ENCODE data around the gene STK25.

STK25 gene

DNA sequence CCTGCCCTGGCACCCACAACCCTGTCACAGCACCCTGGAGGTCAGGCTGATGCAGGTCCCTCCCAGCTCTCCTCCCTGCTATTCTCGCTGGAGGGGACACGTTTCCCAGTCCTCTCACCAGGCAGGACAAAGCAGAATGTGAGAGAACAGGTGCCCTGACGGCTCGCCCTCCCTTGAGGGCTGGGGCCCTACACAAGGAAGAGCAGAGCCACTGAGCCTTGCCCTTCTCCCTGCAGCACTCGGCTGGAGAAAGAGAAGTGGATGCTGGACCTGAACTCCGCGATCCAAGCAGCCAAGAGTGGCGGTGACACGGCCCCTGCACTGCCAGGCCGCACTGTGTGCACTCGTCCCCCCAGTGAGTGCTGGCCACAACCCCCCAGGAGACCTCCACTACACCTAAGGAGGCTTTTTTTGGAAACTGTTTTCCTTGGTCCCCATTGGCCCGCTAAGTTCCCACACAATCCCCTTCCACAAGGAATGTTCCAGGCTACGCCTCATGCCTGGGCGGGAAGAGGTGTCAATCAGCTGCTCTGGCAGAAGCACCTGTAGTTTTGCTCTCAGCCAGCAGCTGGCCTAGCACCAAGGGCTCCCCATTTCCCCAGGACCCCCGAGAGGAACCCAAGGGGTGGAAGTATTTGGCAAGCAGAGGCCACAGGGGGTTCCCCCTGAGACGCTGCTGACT is 17.4 kb downstream of the STK25 start:
- Histone ChIP-seq H3K27ac (ENCODE audit: low read depth, low read length) (no peak overlapping the region), H3K9me2 (replicated peaks; ENCODE audit: insufficient read depth, low read length) (no peaks in the 10 kb centered on the region), H4K20me1 (ENCODE audit: low read depth, low read length) (no peaks in the 10 kb centered on the region), H3K4me3 (ENCODE audit: insufficient read depth, low read length, poor library complexity, severe bottlenecking) (no peak overlapping the region), H2AFZ (ENCODE audit: low read depth, low read length, severe bottlenecking) (no peak overlapping the region), H3K4me2 (ENCODE audit: low read depth, low read length, poor library complexity, severe bottlenecking) (no peak overlapping the region), H3K79me2 (ENCODE audit: insufficient read depth, low read length) (no peaks in the 10 kb centered on the region), H3K9ac (ENCODE audit: low read length) (no peak overlapping the region), H3K27me3 (ENCODE audit: low read length) (no peaks in the 10 kb centered on the region), H3K36me3 (ENCODE audit: low read length) (no peaks in the 10 kb centered on the region), H3K9me3 (ENCODE audit: insufficient read depth, low read length) (no peaks in the 10 kb centered on the region), H3F3A (ENCODE audit: insufficient read depth) (no peaks in the 10 kb centered on the region)
- TF ChIP-seq EZH2phosphoT487 (conservative IDR thresholded peaks at IDR 0.05; ENCODE audit: low read length) (no peak), CTCF (IDR thresholded peaks at IDR 0.05; ENCODE audit: insufficient read depth, low read length, poor library complexity, severe bottlenecking) (no peak)

GRCh38 chr2:241489733-241490680 is 18.4 kb downstream of the STK25 start:
- Histone ChIP-seq H3K9me3 (ENCODE audit: insufficient read depth, low read length) (no peaks in the 10 kb centered on the region), H3K27ac (ENCODE audit: low read depth, low read length) (no peak overlapping the region), H3K4me2 (ENCODE audit: low read depth, low read length, poor library complexity, severe bottlenecking) (no peak overlapping the region), H3K9ac (ENCODE audit: low read length) (no peak overlapping the region), H3K36me3 (ENCODE audit: low read length) (no peaks in the 10 kb centered on the region), H2AFZ (ENCODE audit: low read depth, low read length, severe bottlenecking) (no peak overlapping the region), H3K4me3 (ENCODE audit: insufficient read depth, low read length, poor library complexity, severe bottlenecking) (no peak overlapping the region), H3K9me2 (replicated peaks; ENCODE audit: insufficient read depth, low read length) (no peaks in the 10 kb centered on the region), H3K79me2 (ENCODE audit: insufficient read depth, low read length) (no peaks in the 10 kb centered on the region), H3F3A (ENCODE audit: insufficient read depth) (no peaks in the 10 kb centered on the region), H3K27me3 (ENCODE audit: low read length) (no peaks in the 10 kb centered on the region), H4K20me1 (ENCODE audit: low read depth, low read length) (no peaks in the 10 kb centered on the region)
- no peak for TF ChIP-seq CTCF (IDR thresholded peaks at IDR 0.05; ENCODE audit: insufficient read depth, low read length, poor library complexity, severe bottlenecking)
- TF ChIP-seq EZH2phosphoT487 (conservative IDR thresholded peaks at IDR 0.05; ENCODE audit: low read length), result no peak

- no peaks in the 10 kb centered on the region for H3F3A ChIP-seq (ENCODE audit: insufficient read depth)
Measured at GRCh38 chr2:241489088-241489487, 19.3 kb downstream of the STK25 start.

More at GRCh38 chr2:241489088-241489487, 19.3 kb downstream of the STK25 start:
- no peaks in the 10 kb centered on the region for H4K20me1 ChIP-seq (ENCODE audit: low read depth, low read length)
- H3K9me3 ChIP-seq (ENCODE audit: insufficient read depth, low read length), result no peaks in the 10 kb centered on the region
- H3K27ac ChIP-seq (ENCODE audit: low read depth, low read length), result no peak overlapping the region
- H3K9ac ChIP-seq (ENCODE audit: low read length), result no peak overlapping the region
- H3K36me3 ChIP-seq (ENCODE audit: low read length), result no peaks in the 10 kb centered on the region
- H3K79me2 ChIP-seq (ENCODE audit: insufficient read depth, low read length), result no peaks in the 10 kb centered on the region
- no peak for TF ChIP-seq EZH2phosphoT487 (conservative IDR thresholded peaks at IDR 0.05; ENCODE audit: low read length)
- no peak for TF ChIP-seq CTCF (IDR thresholded peaks at IDR 0.05; ENCODE audit: insufficient read depth, low read length, poor library complexity, severe bottlenecking)
- H3K27me3 ChIP-seq (ENCODE audit: low read length), result no peaks in the 10 kb centered on the region
- H2AFZ ChIP-seq (ENCODE audit: low read depth, low read length, severe bottlenecking), result no peak overlapping the region
- H3K9me2 ChIP-seq (replicated peaks; ENCODE audit: insufficient read depth, low read length), result no peaks in the 10 kb centered on the region
- no peak overlapping the region for H3K4me2 ChIP-seq (ENCODE audit: low read depth, low read length, poor library complexity, severe bottlenecking)
- H3K4me3 ChIP-seq (ENCODE audit: insufficient read depth, low read length, poor library complexity, severe bottlenecking), result no peak overlapping the region
